GM12891 (cell line): ENCODE measurements around the gene TSHZ2.

Experiments used
- POLR2A ChIP-seq: IDR thresholded peaks from 2 replicates; pipeline ENCODE4 v1.6.1; 2011; ENCODE audit warnings: low read depth, low read length, control low read depth
- POLR2AphosphoS5 ChIP-seq: IDR thresholded peaks from 2 replicates; pipeline ENCODE4 v1.6.1; 2011; ENCODE audit warnings: low read depth, low read length, control low read depth

- TF ChIP-seq POLR2AphosphoS5 (no peak), POLR2A (no peak)
These were observed 522.6 kb downstream of the TSHZ2 start for GRCh38 chr20:53494753-53495152.
